ENCODE results near the gene CHRNA9. TPM values are rescaled to one million over a fixed set of nuclear protein-coding genes. Genes with fewer than 3 reads are reported as not detected.

Gene CHRNA9
- total and polyA plus RNA-seq, 2 of the 4 experiments (the other 2 are of a cell fraction) = not detected

- Histone ChIP-seq H3K23ac (ENCODE audit: low read depth, low read length) (no peak overlapping the region), H2BK20ac (ENCODE audit: low read depth, low read length) (no peak overlapping the region), H3K27me3 (ENCODE audit: control insufficient read depth, insufficient read depth, low read length) (peaks cover 5% of the 10 kb centered on the region), H3K4me1 (ENCODE audit: control insufficient read depth, insufficient read depth, low read length) (no peaks in the 10 kb centered on the region; the same call in 1 of the 2 replicates), H2AFZ (replicated peaks; ENCODE audit: low read length, poor library complexity) (no peak overlapping the region), H3K27ac (ENCODE audit: insufficient read depth, low read length) (no peak overlapping the region), H2AK9ac (replicated peaks; ENCODE audit: low read depth, low read length, poor library complexity) (no peak overlapping the region), H3K9ac (ENCODE audit: low read depth, low read length) (no peak overlapping the region), H3K56ac (ENCODE audit: extremely low read depth, insufficient read depth, low read length) (no peak overlapping the region), H2BK15ac (ENCODE audit: low read depth, low read length) (no peak overlapping the region), H4K5ac (ENCODE audit: low read depth, low read length) (no peak overlapping the region), H3K9me1 (ENCODE audit: insufficient read depth, low read length) (no peaks in the 10 kb centered on the region), H2BK120ac (ENCODE audit: low read depth, low read length) (no peak overlapping the region), H2AK5ac (ENCODE audit: low read depth, low read length) (no peak overlapping the region), H3K14ac (replicated peaks; ENCODE audit: low read depth, low read length) (no peak overlapping the region), H3K79me1 (ENCODE audit: low read depth in 1 of 2, low read length in 2 of 2) (no peaks in the 10 kb centered on the region), H4K20me1 (ENCODE audit: insufficient read depth, low read length) (no peaks in the 10 kb centered on the region), H3K4me3 (ENCODE audit: insufficient read depth, low read depth, low read length) (no peak overlapping the region), H3K9me3 (ENCODE audit: control insufficient read depth, insufficient read depth, low read length) (no peaks in the 10 kb centered on the region), H2BK5ac (ENCODE audit: low read depth, low read length, poor library complexity, severe bottlenecking) (no peak overlapping the region), H3K4me2 (ENCODE audit: low read depth, low read length) (no peak overlapping the region), H3K4ac (ENCODE audit: low read depth, low read length) (no peak overlapping the region), H3K18ac (ENCODE audit: low read depth, low read length) (no peak overlapping the region), H3K36me3 (ENCODE audit: control insufficient read depth, insufficient read depth, low read length) (no peaks in the 10 kb centered on the region), H4K8ac (ENCODE audit: low read depth in 2 of 2, low read length in 2 of 2) (no peak overlapping the region), H4K91ac (ENCODE audit: insufficient read depth, low read depth, low read length) (no peak overlapping the region)
- intact Hi-C loops (cut with micrococcal nuclease) (no loop called here), in situ Hi-C loops (cut with MboI; ENCODE audit: low sequenced_read_pairs) (no loop called here), dilution Hi-C loops (cut with HindIII; ENCODE audit: low sequenced_read_pairs, unreplicated experiment) (no loop called here)
- BruUV-seq (replicated peaks) = no TSS peak
- ChIA-PET CTCF (no interaction called here), POLR2A (ENCODE audit: unreplicated experiment) (no interaction called here)
- no peak for DNase-seq
- WGBS, 2 experiments (ENCODE audit: extremely low coverage in 2 of 2, insufficient read length in 1 of 2) = 33% methylated on average over 1 of the region's 6 CpGs; no CpG with 5 or more reads in 1 of the 2 experiments
- no peak for ATAC-seq (ENCODE audit: low read depth)
- TF ChIP-seq MAFK (IDR thresholded peaks at IDR 0.05; ENCODE audit: low read depth, low read length) (no peak), MXI1 (IDR thresholded peaks at IDR 0.05; ENCODE audit: borderline replicate concordance, low read depth, low read length) (no peak), RAD21 (IDR thresholded peaks at IDR 0.05; ENCODE audit: low read length) (no peak), CTCF (conservative IDR thresholded peaks at IDR 0.05; ENCODE audit: low read depth, low read length) (no peak), NFE2L2 (IDR thresholded peaks at IDR 0.05; ENCODE audit: low read depth, low read length) (no peak), CEBPB (IDR thresholded peaks at IDR 0.05; ENCODE audit: low read depth, low read length) (no peak), ELK1 (IDR thresholded peaks at IDR 0.05; ENCODE audit: borderline replicate concordance, low read depth, low read length) (no peak), CHD1 (IDR thresholded peaks at IDR 0.05; ENCODE audit: low read depth, low read length) (no peak), MAZ (IDR thresholded peaks at IDR 0.05; ENCODE audit: borderline replicate concordance, low read depth, low read length) (no peak), BHLHE40 (IDR thresholded peaks at IDR 0.05; ENCODE audit: low read depth, low read length) (no peak), SMC3 (IDR thresholded peaks at IDR 0.05; ENCODE audit: low read depth, low read length) (no peak), USF2 (IDR thresholded peaks at IDR 0.05; ENCODE audit: low read depth, low read length) (no peak), RCOR1 (IDR thresholded peaks at IDR 0.05; ENCODE audit: insufficient replicate concordance, low read length) (no peak)
Observed at GRCh38 chr4:40394236-40394635, 59.1 kb downstream of the CHRNA9 start.

Data from IMR-90 (cell line).